Adrenal gland (tissue), 12 donors: Measurements from ENCODE around the gene ABHD16B. TPM values are rescaled to one million over a fixed set of nuclear protein-coding genes. Genes with fewer than 3 reads are reported as not detected.
A peak's percentile ranks its signal among the peaks of the same experiment; 100 is the strongest.

Experiments used
- DNase-seq, 7 donors: peaks; one replicate each; pipeline ENCODE4 v3.0.0-alpha.2; 2019 to 2020
- H3K27ac ChIP-seq, 5 donors: fragments of 200-600 bp; sonication (generic) in 4 of 5; 1 replicate in 3 of 5; 2 replicates in 2 of 5; pipeline versions ENCODE4 v1.5.1 to v1.8.0; 2016 to 2020; ENCODE audit warnings: mild to moderate bottlenecking in 1 of 5
- H3K27me3 ChIP-seq: fragments of 200-600 bp; 2 replicates; pipeline ENCODE4 v1.8.0; 2021
- H3K36me3 ChIP-seq, 2 donors: fragments of 200-600 bp; replicated peaks in 1 of 2; 1 replicate in 1 of 2; 2 replicates in 1 of 2; pipeline versions ENCODE4 v1.5.1 to v1.8.0; 2018 to 2022
- H3K4me1 ChIP-seq, 2 donors: fragments of 200-600 bp; replicated peaks in 1 of 2; 1 replicate in 1 of 2; 2 replicates in 1 of 2; pipeline versions ENCODE4 v1.5.1 to v1.8.0; 2018 to 2021
- H3K4me3 ChIP-seq, 4 donors: fragments of 200-600 bp; sonication (generic) in 3 of 4; one replicate each; pipeline ENCODE4 v1.5.1; 2016 to 2018
- H3K9me3 ChIP-seq, 3 donors: fragments of 200-600 bp; sonication (generic) in 1 of 3; replicated peaks in 1 of 3; 1 replicate in 2 of 3; 2 replicates in 1 of 3; pipeline versions ENCODE4 v1.5.1 to v1.8.0; 2016 to 2021
- CTCF ChIP-seq, 6 experiments: fragments of 450-650 bp in 4 of 6; fragments of 200-600 bp in 2 of 6; sonication (generic) in 1 of 6; IDR thresholded peaks; 1 replicate in 5 of 6; 2 replicates in 1 of 6; pipeline versions ENCODE4 v1.5.1 to v1.8.0; 2016 to 2021; ENCODE audit warnings: antibody characterized with exemption in 6 of 6, mild to moderate bottlenecking in 2 of 6, moderate library complexity in 1 of 6
- POLR2A ChIP-seq, 2 donors: fragments of 450-650 bp; IDR thresholded peaks; one replicate each; pipeline ENCODE4 v1.6.1; 2017; ENCODE audit warnings: antibody characterized with exemption in 2 of 2, mild to moderate bottlenecking in 2 of 2, moderate library complexity in 1 of 2
- WGBS, 4 donors: extraction: QIAGEN DNeasy Blood & Tissue Kit in 2 of 4; methylation state at CpG; one replicate each; pipeline versions ENCODE4 v1.1.5 to v1.1.7; 2013 to 2017; 5-methylcytosine and 5-hydroxymethylcytosine counted together
- intact Hi-C, 2 donors: fragments of 100-400 bp; cut with DNase I; formaldehyde crosslinking; loops; one replicate each; pipeline versions ENCODE4 v1.14.1 to v1.15.0; 2022 to 2023
- polyA plus RNA-seq, 3 donors: library from polyadenylated mRNA; stranded (reverse); fragments of 200-250 nt in 2 of 3; fragments of 350-450 nt in 1 of 3; fragmentation: Illumina TruSeq in 1 of 3; extraction: RNeasy Lipid Tissue Mini Kit (QIAGEN cat#74804) in 1 of 3; gene quantifications; one replicate each; pipeline ENCODE4 v1.2.3, GENCODE V29; 2013 to 2014
- total RNA-seq, 9 donors: library from RNA; depleted of rRNA in 4 of 9; stranded (reverse); fragments of >200 nt in 4 of 9; fragments of 120-200 nt in 1 of 9; fragmentation: NEBNext Ultra II Directional in 1 of 9; extraction: Animal tissue kit (Norgen Biotek cat#: 25700) in 1 of 9; gene quantifications; one replicate each; pipeline versions ENCODE4 v1.1.0 to v1.2.4, GENCODE V29; 2013 to 2023
- donor health status: healthy with polysubstance abuse.
- donor health status: Bipolar disorder and iron deficiency.
- donor health status: DM: yes; HTN: yes; CAD: no.
- donor health status: DM: no; HTN: no; CAD: no.
- donor health status: DM: no; HTN: no; CAD: no.
- donor health status: DM: yes; HTN: yes; CAD: no.

ABHD16B gene
- total and polyA plus RNA-seq, 12 donors: 0.54 to 1.2 TPM; not detected in 10

- H3K4me3 ChIP-seq: no peak overlapping the region
- peaks cover 37 to 45% of the 10 kb centered on the region in 2 donors for H3K4me1 ChIP-seq
- H3K27ac ChIP-seq: peak overlapping the region in 1 of 5 donors; percentile 33
- no peaks in the 10 kb centered on the region for H3K9me3 ChIP-seq
- 59 to 71% (median 69%) methylated on average over 13 to 17 of the region's 17 CpGs for WGBS, 4 donors
- no peak for DNase-seq
- H3K27me3 ChIP-seq: no peaks in the 10 kb centered on the region
- TF ChIP-seq POLR2A (IDR thresholded peaks at IDR 0.05) (no peak), CTCF (IDR thresholded peaks at IDR 0.05) (no peak)
- peaks cover 0 to 16% of the 10 kb centered on the region in 2 donors for H3K36me3 ChIP-seq
- intact Hi-C loops: loop anchor here (5.0 to 10.0 kb wide), 2 partner anchors 73 to 326 kb away; partner anchors contain the start of gene PTK6 (in 1 of the 2)
Observed at GRCh38 chr20:63860325-63861051, 810 bp upstream of the ABHD16B start.

- WGBS, 4 donors: 89 to 95% (median 94%) methylated on average over 45 to 95 of the region's 95 CpGs
- Histone ChIP-seq H3K27me3 (no peaks in the 10 kb centered on the region), H3K9me3 (no peaks in the 10 kb centered on the region), H3K4me3 (no peak overlapping the region), H3K36me3 (peaks cover 0 to 16% of the 10 kb centered on the region in 2 donors), H3K4me1 (peaks cover 25 to 45% of the 10 kb centered on the region in 2 donors), H3K27ac (no peak overlapping the region)
- no peak for DNase-seq
- intact Hi-C loops: loop anchor here (5.0 to 10.0 kb wide), 2 partner anchors 75 to 327 kb away; partner anchors contain the start of gene PTK6 (in 1 of the 2)
- TF ChIP-seq CTCF (IDR thresholded peaks at IDR 0.05): no peak
- no peak for TF ChIP-seq POLR2A (IDR thresholded peaks at IDR 0.05)
Observed at GRCh38 chr20:63861981-63862901, 943 bp downstream of the ABHD16B start.

- DNase-seq: no peak
- TF ChIP-seq CTCF (IDR thresholded peaks at IDR 0.05) (no peak), POLR2A (IDR thresholded peaks at IDR 0.05) (no peak)
- H3K27ac ChIP-seq: peak overlapping the region; percentile 75 to 98 (median 96)
- peaks cover 0 to 17% of the 10 kb centered on the region in 2 donors for H3K36me3 ChIP-seq
- WGBS, 4 donors: 75 to 81% (median 76%) methylated on average over 15 to 18 of the region's 18 CpGs
- H3K9me3 ChIP-seq: no peaks in the 10 kb centered on the region
- no peaks in the 10 kb centered on the region for H3K27me3 ChIP-seq
- H3K4me1 ChIP-seq: peaks cover 15 to 35% of the 10 kb centered on the region in 2 donors
- intact Hi-C loops: loop anchor here (5.0 to 10.0 kb wide), 2 partner anchors 76 to 328 kb away; partner anchors contain the start of gene PTK6 (in 1 of the 2)
- H3K4me3 ChIP-seq: peak overlapping the region in 1 of 4 donors; percentile 86
Observed at GRCh38 chr20:63863021-63863797, 1.9 kb downstream of the ABHD16B start.
